ENCODE measurements around the gene ADORA2B.
"Not testable (repeated sequence)": the region's sequence is repeated elsewhere in the genome, so short reads cannot be mapped to it uniquely, and the experiment has no call there.

Gene ADORA2B

GRCh38 chr17:15931394-15931793, 13.5 kb upstream of the ADORA2B start:
- Histone ChIP-seq H3K4me2 (ENCODE audit: low read depth, low read length, poor library complexity, severe bottlenecking) (no peak overlapping the region), H3K79me2 (ENCODE audit: insufficient read depth, low read length) (no peaks in the 10 kb centered on the region), H3K9ac (ENCODE audit: low read length) (no peak overlapping the region), H3K36me3 (ENCODE audit: low read length) (no peaks in the 10 kb centered on the region), H3K9me2 (replicated peaks; ENCODE audit: insufficient read depth, low read length) (no peaks in the 10 kb centered on the region), H2AFZ (ENCODE audit: low read depth, low read length, severe bottlenecking) (no peak overlapping the region), H3K27me3 (ENCODE audit: low read length) (no peaks in the 10 kb centered on the region), H3F3A (ENCODE audit: insufficient read depth) (no peaks in the 10 kb centered on the region), H3K9me3 (ENCODE audit: insufficient read depth, low read length) (no peaks in the 10 kb centered on the region), H3K27ac (ENCODE audit: low read depth, low read length) (no peak overlapping the region), H3K4me3 (ENCODE audit: insufficient read depth, low read length, poor library complexity, severe bottlenecking) (no peak overlapping the region), H4K20me1 (ENCODE audit: low read depth, low read length) (no peaks in the 10 kb centered on the region)
- no peak for TF ChIP-seq CTCF (IDR thresholded peaks at IDR 0.05; ENCODE audit: insufficient read depth, low read length, poor library complexity, severe bottlenecking)
- TF ChIP-seq EZH2phosphoT487 (conservative IDR thresholded peaks at IDR 0.05; ENCODE audit: low read length) = no peak

- no peaks in the 10 kb centered on the region for H4K20me1 ChIP-seq (ENCODE audit: low read depth, low read length)
- TF ChIP-seq EZH2phosphoT487 (conservative IDR thresholded peaks at IDR 0.05; ENCODE audit: low read length) = no peak
- no peak for TF ChIP-seq CTCF (IDR thresholded peaks at IDR 0.05; ENCODE audit: insufficient read depth, low read length, poor library complexity, severe bottlenecking)
- H3K9ac ChIP-seq (ENCODE audit: low read length) = no peak overlapping the region
- no peak overlapping the region for H2AFZ ChIP-seq (ENCODE audit: low read depth, low read length, severe bottlenecking)
- no peaks in the 10 kb centered on the region for H3K9me2 ChIP-seq (replicated peaks; ENCODE audit: insufficient read depth, low read length)
- H3K36me3 ChIP-seq (ENCODE audit: low read length) = no peaks in the 10 kb centered on the region
- no peak overlapping the region for H3K27ac ChIP-seq (ENCODE audit: low read depth, low read length)
- H3K79me2 ChIP-seq (ENCODE audit: insufficient read depth, low read length) = no peaks in the 10 kb centered on the region
- no peak overlapping the region for H3K4me2 ChIP-seq (ENCODE audit: low read depth, low read length, poor library complexity, severe bottlenecking)
- no peak overlapping the region for H3K4me3 ChIP-seq (ENCODE audit: insufficient read depth, low read length, poor library complexity, severe bottlenecking)
- H3K9me3 ChIP-seq (ENCODE audit: insufficient read depth, low read length) = no peaks in the 10 kb centered on the region
- H3K27me3 ChIP-seq (ENCODE audit: low read length) = no peaks in the 10 kb centered on the region
- H3F3A ChIP-seq (ENCODE audit: insufficient read depth) = no peaks in the 10 kb centered on the region
Measured at GRCh38 chr17:15934866-15935265, 10.1 kb upstream of the ADORA2B start.

GRCh38 chr17:15935891-15936290, 9.0 kb upstream of the ADORA2B start:
- H2AFZ ChIP-seq (ENCODE audit: low read depth, low read length, severe bottlenecking) = no peak overlapping the region
- H3K36me3 ChIP-seq (ENCODE audit: low read length) = no peaks in the 10 kb centered on the region
- H3K79me2 ChIP-seq (ENCODE audit: insufficient read depth, low read length) = no peaks in the 10 kb centered on the region
- H3K4me3 ChIP-seq (ENCODE audit: insufficient read depth, low read length, poor library complexity, severe bottlenecking) = no peak overlapping the region
- no peaks in the 10 kb centered on the region for H3K9me2 ChIP-seq (replicated peaks; ENCODE audit: insufficient read depth, low read length)
- TF ChIP-seq CTCF (IDR thresholded peaks at IDR 0.05; ENCODE audit: insufficient read depth, low read length, poor library complexity, severe bottlenecking) (no peak), EZH2phosphoT487 (conservative IDR thresholded peaks at IDR 0.05; ENCODE audit: low read length) (no peak)
- H3K9ac ChIP-seq (ENCODE audit: low read length) = no peak overlapping the region
- no peaks in the 10 kb centered on the region for H4K20me1 ChIP-seq (ENCODE audit: low read depth, low read length)
- no peak overlapping the region for H3K27ac ChIP-seq (ENCODE audit: low read depth, low read length)
- H3K27me3 ChIP-seq (ENCODE audit: low read length) = no peaks in the 10 kb centered on the region
- H3F3A ChIP-seq (ENCODE audit: insufficient read depth) = no peaks in the 10 kb centered on the region
- H3K4me2 ChIP-seq (ENCODE audit: low read depth, low read length, poor library complexity, severe bottlenecking) = no peak overlapping the region
- no peaks in the 10 kb centered on the region for H3K9me3 ChIP-seq (ENCODE audit: insufficient read depth, low read length)

- not testable (repeated sequence) for H3K36me3 ChIP-seq (ENCODE audit: low read length); H3K79me2 ChIP-seq (ENCODE audit: insufficient read depth, low read length); H3K27ac ChIP-seq (ENCODE audit: low read depth, low read length); H3K4me3 ChIP-seq (ENCODE audit: insufficient read depth, low read length, poor library complexity, severe bottlenecking); H3F3A ChIP-seq (ENCODE audit: insufficient read depth); H4K20me1 ChIP-seq (ENCODE audit: low read depth, low read length); H2AFZ ChIP-seq (ENCODE audit: low read depth, low read length, severe bottlenecking); H3K4me2 ChIP-seq (ENCODE audit: low read depth, low read length, poor library complexity, severe bottlenecking); H3K9ac ChIP-seq (ENCODE audit: low read length); H3K27me3 ChIP-seq (ENCODE audit: low read length); H3K9me2 ChIP-seq (replicated peaks; ENCODE audit: insufficient read depth, low read length); H3K9me3 ChIP-seq (ENCODE audit: insufficient read depth, low read length)
Measured at GRCh38 chr17:15936481-15936880, 8.4 kb upstream of the ADORA2B start.

Data from SU-DHL-6 (cell line).